Caco-2 (cell line): ENCODE data around the gene SOX6. TPM values are rescaled to one million over a fixed set of nuclear protein-coding genes. Genes with fewer than 3 reads are reported as not detected.

Source experiments
- BruUV-seq: library from RNA; stranded (reverse); fragments of 400-500 nt; replicated peaks from 2 replicates; lab custom pipeline; 2021; lab: Mats Ljungman, UMichigan
- CTCF ChIA-PET: fragments of 300-600 bp; sonication (Branson Sonifier 250); formaldehyde crosslinking; loops from one replicate; lab custom pipeline; 2022; ENCODE audit warnings: antibody characterized with exemption; lab: Charles Lee
- POLR2A ChIA-PET: fragments of 300-600 bp; sonication (Branson Sonifier 250); formaldehyde crosslinking; loops from one replicate; lab custom pipeline; 2022; ENCODE audit warnings: antibody characterized with exemption; lab: Charles Lee
- DNase-seq, 2 experiments: peaks; one replicate each; pipeline versions ENCODE4 v3.0.0 to v3.0.0-alpha.2; 2020 to 2022
- H3K27me3 ChIP-seq: replicated peaks from 2 replicates; pipeline ENCODE4 v1.6.0; 2011; ENCODE audit warnings: low read length; ENCODE audit not compliant: control insufficient read depth, insufficient read depth
- H3K36me3 ChIP-seq: 2 replicates; pipeline ENCODE4 v1.5.1; 2011; ENCODE audit warnings: low read length; ENCODE audit not compliant: control insufficient read depth, insufficient read depth
- H3K4me1 ChIP-seq: fragments of 250-450 bp; sonication (Bioruptor Pico); 2 replicates; pipeline ENCODE4 v1.5.1; 2020; ENCODE audit warnings: mild to moderate bottlenecking
- H3K4me3 ChIP-seq: 2 replicates; pipeline ENCODE4 v1.5.1; 2011; ENCODE audit warnings: low read depth, mild to moderate bottlenecking, control low read depth, low read length
- H3K9me3 ChIP-seq: fragments of 250-450 bp; sonication (Bioruptor Pico); 2 replicates; pipeline ENCODE4 v1.5.1; 2020; ENCODE audit warnings: mild to moderate bottlenecking, moderate library complexity
- H3K27ac Mint-ChIP-seq: one replicate; pipeline ENCODE4 v1.8.0; 2022; ENCODE audit warnings: mixed read lengths; ENCODE audit not compliant: unreplicated experiment
- H3K27me3 Mint-ChIP-seq: one replicate; pipeline ENCODE4 v1.8.0; 2022; ENCODE audit warnings: mixed read lengths; ENCODE audit not compliant: insufficient read depth, unreplicated experiment
- H3K36me3 Mint-ChIP-seq: one replicate; pipeline ENCODE4 v1.8.0; 2022; ENCODE audit warnings: mild to moderate bottlenecking, mixed read lengths; ENCODE audit not compliant: insufficient read depth, unreplicated experiment
- H3K4me1 Mint-ChIP-seq: one replicate; pipeline ENCODE4 v1.8.0; 2022; ENCODE audit warnings: low read depth, mixed read lengths; ENCODE audit not compliant: unreplicated experiment
- H3K4me3 Mint-ChIP-seq: one replicate; pipeline ENCODE4 v1.8.0; 2022; ENCODE audit warnings: mild to moderate bottlenecking, moderate library complexity, mixed read lengths; ENCODE audit not compliant: unreplicated experiment
- H3K9me3 Mint-ChIP-seq: one replicate; pipeline ENCODE4 v1.8.0; 2022; ENCODE audit warnings: mixed read lengths; ENCODE audit not compliant: unreplicated experiment
- CTCF ChIP-seq, 2 experiments: fragments of 200-600 bp in 1 of 2; IDR thresholded peaks; 1 replicate in 1 of 2; 2 replicates in 1 of 2; pipeline versions ENCODE4 v1.5.1 to v1.8.0; 2011 to 2022; ENCODE audit warnings: antibody characterized with exemption in 1 of 2, control low read depth in 1 of 2, inconsistent platforms in 1 of 2, low read depth in 1 of 2, low read length in 1 of 2, mild to moderate bottlenecking in 1 of 2, moderate library complexity in 1 of 2; ENCODE audit not compliant: insufficient read depth in 1 of 2, severe bottlenecking in 1 of 2, unreplicated experiment in 1 of 2
- intact Hi-C: fragments of 100-400 bp; cut with micrococcal nuclease; formaldehyde crosslinking; loops from one replicate; pipeline ENCODE4 v1.10.0; 2022; ENCODE audit not compliant: unreplicated experiment
- total RNA-seq: library from RNA; stranded (reverse); gene quantifications from 2 replicates; pipeline ENCODE4 v1.2.3, GENCODE V29; 2022

SOX6 gene
- total RNA-seq, 1 experiment from 2014 or later = 10.8 TPM

DNA sequence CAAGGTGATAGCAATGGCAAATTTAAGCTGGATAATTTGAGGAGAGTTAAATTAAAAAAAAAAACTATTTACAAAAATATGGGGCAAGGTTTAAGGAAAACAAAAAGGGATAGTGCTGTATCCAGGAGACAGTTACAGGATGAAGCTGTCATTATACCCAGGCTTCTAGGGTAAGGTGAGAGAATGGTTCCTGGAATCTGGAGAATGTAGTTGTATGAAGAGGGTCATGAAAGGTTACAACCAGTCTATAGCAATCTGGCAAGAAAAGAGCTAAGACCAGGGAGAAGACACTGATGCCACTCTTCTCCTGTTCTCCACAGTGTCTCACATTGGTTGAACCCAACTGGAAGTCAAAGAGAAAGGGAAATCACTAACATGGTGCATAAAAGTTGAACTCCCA is 144.9 kb downstream of the SOX6 start:
- Mint-ChIP-seq H3K27me3 (no peaks in the 10 kb centered on the region), H3K4me1 (peaks cover 12% of the 10 kb centered on the region), H3K27ac (peak overlapping the region; percentile 65), H3K4me3 (peak overlapping the region; percentile 1), H3K9me3 (no peaks in the 10 kb centered on the region), H3K36me3 (no peaks in the 10 kb centered on the region)
- no peaks in the 10 kb centered on the region for H3K9me3 ChIP-seq
- H3K27me3 ChIP-seq = no peaks in the 10 kb centered on the region
- H3K36me3 ChIP-seq = no peaks in the 10 kb centered on the region
- H3K4me3 ChIP-seq = no peak overlapping the region
- ChIA-PET POLR2A (no interaction called here), CTCF (no interaction called here)
- TF ChIP-seq CTCF (IDR thresholded peaks at IDR 0.05; ENCODE audit: insufficient read depth in 1 of 2, low read depth in 1 of 2, low read length in 1 of 2, severe bottlenecking in 1 of 2, unreplicated experiment in 1 of 2) = no peak
- no TSS peak for BruUV-seq
- DNase-seq = no peak
- intact Hi-C loops = no loop called here
- H3K4me1 ChIP-seq = peaks cover 12% of the 10 kb centered on the region

DNA sequence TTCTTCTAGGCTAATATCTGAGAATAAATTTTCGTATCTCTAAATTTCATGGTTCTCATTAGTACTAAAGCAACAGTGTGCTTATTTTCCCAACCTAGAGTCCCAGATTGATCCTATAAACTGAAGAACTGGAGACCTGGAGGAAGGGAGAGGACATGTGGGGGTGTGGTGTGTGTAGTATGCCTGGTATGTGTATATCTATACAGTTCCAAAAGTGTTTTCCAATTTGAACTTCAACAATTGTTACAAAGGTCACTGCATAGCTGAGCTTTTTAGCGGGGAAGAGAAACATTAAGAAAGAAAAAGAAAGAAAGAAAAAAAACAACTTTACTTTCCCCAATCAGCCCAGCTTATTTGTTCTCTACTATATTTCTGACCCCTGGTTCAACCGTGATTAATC is 152.1 kb downstream of the SOX6 start:
- peak; percentile 37 to 56 for DNase-seq
- Mint-ChIP-seq H3K36me3 (peaks cover 6% of the 10 kb centered on the region), H3K27me3 (no peaks in the 10 kb centered on the region), H3K4me3 (peak overlapping the region; percentile 63), H3K4me1 (peaks cover 23% of the 10 kb centered on the region), H3K9me3 (no peaks in the 10 kb centered on the region), H3K27ac (peak overlapping the region; percentile 90)
- H3K4me3 ChIP-seq = no peak overlapping the region
- H3K4me1 ChIP-seq = peaks cover 24% of the 10 kb centered on the region
- H3K36me3 ChIP-seq = no peaks in the 10 kb centered on the region
- BruUV-seq = no TSS peak
- no peaks in the 10 kb centered on the region for H3K27me3 ChIP-seq
- H3K9me3 ChIP-seq = peaks cover 3% of the 10 kb centered on the region; the same call in 1 of the 2 replicates
- no peak for TF ChIP-seq CTCF (IDR thresholded peaks at IDR 0.05; ENCODE audit: insufficient read depth in 1 of 2, low read depth in 1 of 2, low read length in 1 of 2, severe bottlenecking in 1 of 2, unreplicated experiment in 1 of 2)
- CTCF ChIA-PET = interaction anchor here (0.6 to 1.5 kb wide), 2 partner anchors 13 to 18 kb away, joined by 3 to 6 read pairs; no protein-coding TSS in a partner anchor
- POLR2A ChIA-PET = no interaction called here
- intact Hi-C loops = no loop called here

DNA sequence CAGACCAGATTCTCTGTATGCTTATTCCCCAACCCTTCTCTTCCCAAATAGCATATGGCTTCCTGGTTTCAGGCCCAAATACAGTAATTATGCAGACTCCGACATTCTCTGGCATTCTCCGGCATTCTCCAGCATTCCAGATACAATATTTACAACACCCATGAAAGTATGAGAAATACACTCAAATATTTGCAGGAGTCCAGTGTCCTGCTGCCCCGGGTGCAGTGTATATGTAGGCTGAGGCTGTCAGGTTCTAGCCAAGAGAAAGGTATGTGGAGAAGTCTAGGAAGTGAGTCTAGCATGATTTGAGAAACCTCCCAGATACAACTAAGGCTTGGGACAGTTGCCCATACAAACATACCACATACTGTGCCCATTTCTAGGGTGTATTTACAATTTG is 160.7 kb downstream of the SOX6 start:
- BruUV-seq = no TSS peak
- POLR2A ChIA-PET = no interaction called here

More for the DNA sequence above, 160.7 kb downstream of the SOX6 start:
- Histone ChIP-seq H3K36me3 (no peaks in the 10 kb centered on the region), H3K4me3 (no peak overlapping the region), H3K27me3 (no peaks in the 10 kb centered on the region), H3K9me3 (no peaks in the 10 kb centered on the region), H3K4me1 (peaks cover 48% of the 10 kb centered on the region)
- H3K36me3 Mint-ChIP-seq = no peaks in the 10 kb centered on the region
- TF ChIP-seq CTCF (IDR thresholded peaks at IDR 0.05; ENCODE audit: insufficient read depth in 1 of 2, low read depth in 1 of 2, low read length in 1 of 2, severe bottlenecking in 1 of 2, unreplicated experiment in 1 of 2) = no peak
- H3K4me1 Mint-ChIP-seq = peaks cover 41% of the 10 kb centered on the region
- CTCF ChIA-PET = no interaction called here
- DNase-seq = peak in 1 of 2 experiments; percentile 31
- peak overlapping the region; percentile 71 for H3K27ac Mint-ChIP-seq
- no peaks in the 10 kb centered on the region for H3K27me3 Mint-ChIP-seq
- intact Hi-C loops = no loop called here
- no peaks in the 10 kb centered on the region for H3K9me3 Mint-ChIP-seq
- H3K4me3 Mint-ChIP-seq = no peak overlapping the region
